AG08395 (cell line): ENCODE results near the gene TPRG1.
"Not testable (repeated sequence)": the region's sequence is repeated elsewhere in the genome, so short reads cannot be mapped to it uniquely, and the experiment has no call there.

Source experiments
- DNase-seq: peaks from one replicate; pipeline ENCODE4 v3.0.0; 2012; ENCODE audit warnings: mixed read lengths, low spot score

The TPRG1 gene

DNA sequence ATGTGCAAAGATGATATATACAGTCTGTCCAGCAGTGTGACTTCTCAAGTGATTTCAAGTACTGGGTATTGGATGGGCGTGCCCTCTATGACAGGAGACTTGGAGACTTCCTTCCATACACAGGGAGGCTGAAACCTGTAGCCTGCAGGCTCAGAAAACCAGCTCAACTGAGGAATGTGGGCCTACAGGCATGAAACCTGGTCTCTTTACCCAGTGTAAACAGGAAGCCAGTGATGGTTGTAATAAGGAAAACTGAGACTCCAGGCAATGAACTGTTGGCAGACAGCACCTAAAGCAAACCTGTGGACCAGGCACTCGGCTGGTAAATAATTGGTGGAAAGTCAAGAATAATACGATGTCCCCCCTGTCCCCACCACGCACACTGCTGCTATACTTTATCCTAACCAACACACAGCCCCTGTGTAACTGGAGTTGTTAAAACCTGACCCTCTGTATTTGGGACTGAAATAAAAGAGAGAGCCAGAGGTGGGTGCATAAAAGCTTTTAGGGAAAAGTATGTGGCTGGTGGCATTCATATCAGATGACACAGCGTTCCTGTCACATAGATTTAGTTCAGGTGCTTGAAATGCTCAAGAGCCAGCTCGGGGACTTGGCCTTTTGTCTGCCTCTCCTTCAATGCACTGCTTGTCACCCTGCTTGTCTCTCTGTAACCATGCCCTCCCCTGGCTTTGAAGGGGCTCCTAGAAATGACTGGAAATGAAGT lies 144.7 kb downstream of the TPRG1 start:
- no peak for DNase-seq

DNA sequence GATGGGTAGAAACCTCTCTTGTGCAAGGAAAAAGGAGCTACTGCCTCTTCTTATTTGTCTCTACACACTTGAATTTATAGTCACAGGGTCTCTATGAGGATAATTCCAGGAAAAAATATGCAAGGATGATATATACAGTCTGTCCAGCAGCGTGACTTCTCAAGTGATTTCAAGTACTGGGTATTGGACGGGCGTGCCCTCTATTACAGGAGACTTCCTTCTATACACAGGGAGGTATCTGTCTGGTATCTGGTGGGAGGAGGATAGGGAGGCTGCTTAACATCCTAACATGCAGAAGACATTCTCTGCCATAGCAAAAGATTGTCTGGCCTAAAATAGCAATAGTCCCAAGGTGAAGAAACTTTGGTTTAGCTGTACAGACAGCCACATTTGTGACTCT lies 146.1 kb downstream of the TPRG1 start:
- DNase-seq, result no peak

- DNase-seq, result no peak
These were observed 148.7 kb downstream of the TPRG1 start for GRCh38 chr3:189320511-189320910.

GRCh38 chr3:189322339-189322738 lies 150.6 kb downstream of the TPRG1 start:
- DNase-seq, result no peak

DNA sequence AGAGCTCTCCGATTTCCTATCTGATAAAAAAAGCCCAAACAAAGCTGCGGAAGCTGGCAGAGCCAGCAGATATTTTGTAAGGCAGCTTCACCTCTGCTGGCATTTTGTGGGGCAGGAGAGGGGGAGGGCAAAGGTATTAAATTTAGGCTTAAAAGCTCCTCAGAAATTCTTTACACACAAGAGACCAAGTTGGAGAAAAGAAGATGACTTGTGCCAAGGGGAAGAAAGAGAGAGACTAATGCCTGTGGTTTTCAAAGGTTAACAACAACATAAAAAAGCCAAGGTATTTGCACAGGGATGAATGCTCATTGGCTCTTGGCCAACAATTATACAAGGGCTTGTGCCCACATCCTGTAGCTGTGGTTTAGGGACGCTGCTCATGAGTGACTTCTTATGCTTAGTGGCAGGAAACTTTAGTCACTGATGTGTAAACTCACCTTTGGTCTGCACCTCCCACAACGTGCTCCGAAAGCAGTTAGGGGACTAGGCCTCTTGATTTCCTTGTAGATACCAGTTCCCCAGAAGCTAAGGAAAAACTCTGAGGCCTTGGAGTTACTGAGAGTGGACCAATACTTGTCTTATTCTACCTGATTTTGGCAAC lies 152.9 kb downstream of the TPRG1 start:
- peak; percentile 51 for DNase-seq

- DNase-seq, result no peak
These were observed 153.7 kb downstream of the TPRG1 start for GRCh38 chr3:189325454-189325853.

DNA sequence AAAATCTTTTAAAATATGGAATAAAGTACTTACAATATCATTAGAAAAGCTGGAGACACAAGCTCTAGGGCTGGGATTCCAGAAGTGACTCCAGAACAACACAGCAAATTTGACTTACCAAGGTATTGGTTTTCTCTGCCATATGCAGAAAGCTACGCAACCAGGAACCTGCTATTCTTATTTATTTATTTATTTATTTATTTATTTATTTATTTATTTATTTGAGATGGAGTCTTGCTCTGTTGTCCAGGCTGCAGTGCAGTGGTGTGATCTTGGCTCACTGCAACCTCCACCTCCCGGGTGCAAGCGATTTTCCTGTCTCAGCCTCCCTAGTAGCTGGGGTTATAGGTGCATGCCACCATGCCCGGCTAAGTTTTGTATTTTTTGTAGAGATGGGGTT lies 157.9 kb downstream of the TPRG1 start:
- not testable (repeated sequence) for DNase-seq

- no peak for DNase-seq
These were observed 158.3 kb downstream of the TPRG1 start for GRCh38 chr3:189330066-189330465.

GRCh38 chr3:189331002-189331418 lies 159.2 kb downstream of the TPRG1 start:
- DNase-seq, result no peak

DNA sequence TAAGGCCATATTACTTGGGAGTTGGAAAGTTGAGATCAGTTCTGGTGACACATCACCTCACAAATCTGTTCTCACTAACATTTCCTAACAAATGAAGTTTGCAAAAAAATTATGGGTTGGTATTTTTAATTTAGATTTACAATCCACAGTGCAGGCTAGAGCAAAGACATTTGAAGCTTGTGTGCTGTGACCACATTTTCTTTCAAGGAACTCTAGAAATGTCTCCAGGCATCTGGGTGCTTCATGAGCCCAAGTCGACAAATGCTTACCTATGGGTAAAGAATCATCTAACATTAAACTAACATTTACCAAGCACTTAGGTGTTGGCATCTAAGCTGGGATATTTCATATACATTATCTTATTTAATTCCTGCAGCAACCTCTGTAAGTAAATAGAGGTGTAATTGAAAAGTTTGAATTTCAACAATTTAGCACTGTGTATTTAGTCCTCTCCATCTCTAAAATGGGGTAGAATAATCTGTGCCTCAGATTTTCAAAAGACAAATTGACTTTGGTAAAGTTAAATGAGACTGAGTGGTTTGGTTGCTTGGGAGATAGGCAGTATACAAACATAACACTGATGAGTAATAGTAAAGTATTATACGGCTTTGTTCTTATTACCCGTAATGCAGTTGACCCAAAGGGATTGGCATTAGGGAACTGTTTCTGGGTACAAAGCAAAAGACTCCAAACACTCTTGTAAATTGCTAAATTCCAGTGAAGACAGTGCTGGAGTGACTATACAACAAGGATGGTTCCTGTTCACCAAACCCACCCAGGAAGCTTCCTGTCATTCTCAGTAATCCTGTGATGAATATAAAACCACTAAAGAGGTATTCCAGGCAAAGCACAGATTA lies 162.5 kb downstream of the TPRG1 start:
- DNase-seq, result peak; percentile 39

- DNase-seq, result no peak
These were observed 165.9 kb downstream of the TPRG1 start for GRCh38 chr3:189337673-189338091.

DNA sequence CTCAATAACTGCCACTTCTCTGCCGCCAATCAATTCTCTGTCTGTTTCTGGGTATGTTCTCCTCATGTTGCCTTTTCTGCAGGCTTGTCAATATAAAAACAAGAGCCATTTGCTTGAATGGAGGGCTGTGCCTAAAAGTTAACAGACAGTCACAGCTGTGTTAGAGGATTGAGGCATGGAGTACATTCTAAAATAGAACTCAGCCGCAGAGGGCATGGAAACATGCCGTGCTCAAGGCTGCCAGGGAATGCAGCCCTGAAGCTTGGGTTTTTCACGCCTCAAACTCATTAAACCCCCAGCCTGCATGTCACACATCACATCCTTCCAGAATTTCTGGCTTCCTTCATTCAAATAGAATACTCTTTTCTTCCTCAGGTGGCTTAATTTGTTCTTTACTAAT lies 166.6 kb downstream of the TPRG1 start:
- DNase-seq, result no peak

DNA sequence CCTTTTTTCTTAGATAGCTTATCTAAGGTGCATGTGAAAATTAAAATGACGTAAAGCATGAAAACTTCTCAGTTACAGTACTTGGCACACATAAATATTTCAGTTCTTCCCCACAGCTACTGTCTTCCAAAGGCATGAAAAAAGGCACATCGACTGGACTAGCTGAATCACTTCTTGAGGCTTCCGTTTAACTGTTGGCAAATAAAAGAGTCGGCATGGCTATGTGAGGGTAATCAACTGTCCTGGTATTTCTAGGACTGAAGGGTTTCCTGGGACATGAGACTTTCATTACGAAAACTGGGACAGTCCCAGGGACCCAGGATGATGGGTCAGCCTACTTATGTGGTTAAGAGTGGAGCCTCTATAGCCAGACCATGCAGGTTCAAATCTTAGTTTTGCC lies 168.2 kb downstream of the TPRG1 start:
- no peak for DNase-seq

GRCh38 chr3:189340680-189341460 lies 169.1 kb downstream of the TPRG1 start:
- no peak for DNase-seq

DNA sequence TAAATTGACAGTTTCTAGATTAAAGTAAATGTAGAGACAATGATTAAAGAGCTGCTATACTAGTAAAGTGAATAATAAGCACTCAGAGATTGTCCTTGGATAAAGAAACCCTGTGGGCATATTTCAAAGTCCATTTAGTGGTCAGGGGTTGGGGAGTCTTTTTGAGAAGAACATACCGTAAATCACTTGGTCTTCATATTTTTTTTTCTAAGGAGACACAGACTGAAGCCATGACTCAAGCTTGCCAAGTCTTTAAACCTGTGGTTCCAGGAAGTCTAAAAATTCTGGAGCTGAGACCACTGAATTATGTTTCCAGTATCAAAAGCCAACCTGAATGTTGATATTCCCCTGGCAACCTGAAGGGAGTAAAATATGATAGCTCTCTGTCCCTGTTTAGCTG lies 171.0 kb downstream of the TPRG1 start:
- DNase-seq, result no peak

GRCh38 chr3:189344996-189345395 lies 173.2 kb downstream of the TPRG1 start:
- no peak for DNase-seq

- peak; percentile 6 for DNase-seq
These were observed 178.0 kb downstream of the TPRG1 start for GRCh38 chr3:189349772-189350171.

- DNase-seq, result no peak
These were observed 181.7 kb downstream of the TPRG1 start for GRCh38 chr3:189353318-189353965.

DNA sequence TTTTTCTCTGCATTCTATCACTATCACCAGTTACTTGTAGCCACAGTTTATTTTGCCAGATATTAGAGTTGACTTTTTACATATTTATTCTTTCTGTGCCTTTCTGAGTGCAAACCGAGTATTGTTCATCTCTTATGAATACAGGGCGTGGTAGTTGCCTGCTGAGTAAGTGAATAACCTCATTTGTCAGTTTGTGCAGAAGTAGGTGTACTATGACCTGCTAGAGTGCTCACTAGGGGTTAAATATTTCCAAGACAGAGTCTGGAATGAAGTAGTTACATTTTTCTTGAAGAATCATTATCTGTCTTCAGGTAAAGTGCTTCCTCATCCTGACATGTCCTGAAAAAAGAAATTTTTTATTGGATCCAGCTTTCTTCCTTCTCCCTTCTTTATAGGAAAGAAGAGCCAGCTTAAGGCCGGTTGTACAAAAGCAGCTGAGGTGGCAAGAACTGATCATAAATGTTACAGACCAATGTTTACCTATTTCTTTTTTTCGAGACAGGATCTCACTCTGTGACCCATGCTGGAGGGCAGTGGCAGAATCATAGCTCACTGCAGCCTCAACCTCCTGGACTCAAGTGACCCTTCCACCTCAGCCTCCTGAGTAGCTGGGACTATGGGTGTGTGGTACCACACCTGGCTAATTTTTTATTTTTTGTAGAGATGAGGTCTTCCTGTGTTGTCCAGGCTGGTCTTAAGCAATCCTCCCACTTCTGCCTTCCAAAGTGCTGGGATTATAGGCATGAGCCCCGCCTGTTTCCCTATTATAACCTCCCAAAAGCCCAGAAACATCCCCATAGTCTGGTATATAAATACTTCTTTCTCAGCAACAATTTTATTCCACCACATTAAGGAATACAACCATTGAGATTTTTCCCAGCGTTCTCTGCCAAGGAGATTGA lies 182.5 kb downstream of the TPRG1 start:
- no peak for DNase-seq

- no peak for DNase-seq
These were observed 183.3 kb downstream of the TPRG1 start for GRCh38 chr3:189355115-189355480.
